Natural killer cell treated with Interleukin-12 subunit alpha and Interleukin-12 subunit beta and Interleukin-15 and Interleukin-18, amount 100 ng/mL, for 72 hours (primary cell): ENCODE results near the gene AGER. TPM values are rescaled to one million over a fixed set of nuclear protein-coding genes. Genes with fewer than 3 reads are reported as not detected.

Source experiments
- ATAC-seq, 2 donors: fragments of 150-1000 bp; cut with Tn5 transposase in 1 of 2; sonication (Bioruptor Pico), chemical (Tn5 transposase) in 1 of 2; 2 replicates each; pipeline ENCODE4 v1.10.0; 2021
- DNase-seq: peaks from one replicate; pipeline ENCODE4 v3.0.0; 2022; ENCODE audit warnings: low spot score
- H3K27ac Mint-ChIP-seq, 2 donors: 1 replicate in 1 of 2; 2 replicates in 1 of 2; pipeline ENCODE4 v1.8.0; 2022; ENCODE audit warnings: mixed read lengths in 2 of 2, mild to moderate bottlenecking in 1 of 2, moderate library complexity in 1 of 2
- H3K27me3 Mint-ChIP-seq, 2 donors: 1 replicate in 1 of 2; 2 replicates in 1 of 2; pipeline ENCODE4 v1.8.0; 2022; ENCODE audit warnings: mixed read lengths in 2 of 2
- H3K36me3 Mint-ChIP-seq: one replicate; pipeline ENCODE4 v1.8.0; 2022; ENCODE audit warnings: mixed read lengths
- H3K4me1 Mint-ChIP-seq, 2 donors: 1 replicate in 1 of 2; 2 replicates in 1 of 2; pipeline ENCODE4 v1.8.0; 2022; ENCODE audit warnings: low read depth in 2 of 2, mixed read lengths in 2 of 2, mild to moderate bottlenecking in 1 of 2
- H3K4me3 Mint-ChIP-seq: one replicate; pipeline ENCODE4 v1.8.0; 2022; ENCODE audit warnings: mixed read lengths
- H3K9me3 Mint-ChIP-seq: 2 replicates; pipeline ENCODE4 v1.8.0; 2022; ENCODE audit warnings: mixed read lengths
- total RNA-seq, 2 donors: library from RNA; stranded (reverse); gene quantifications; one replicate each; pipeline ENCODE4 v1.2.3, GENCODE V29; 2022

The AGER gene
- total RNA-seq = 10 to 100 TPM; 15.0 to 29.7 TPM

DNA sequence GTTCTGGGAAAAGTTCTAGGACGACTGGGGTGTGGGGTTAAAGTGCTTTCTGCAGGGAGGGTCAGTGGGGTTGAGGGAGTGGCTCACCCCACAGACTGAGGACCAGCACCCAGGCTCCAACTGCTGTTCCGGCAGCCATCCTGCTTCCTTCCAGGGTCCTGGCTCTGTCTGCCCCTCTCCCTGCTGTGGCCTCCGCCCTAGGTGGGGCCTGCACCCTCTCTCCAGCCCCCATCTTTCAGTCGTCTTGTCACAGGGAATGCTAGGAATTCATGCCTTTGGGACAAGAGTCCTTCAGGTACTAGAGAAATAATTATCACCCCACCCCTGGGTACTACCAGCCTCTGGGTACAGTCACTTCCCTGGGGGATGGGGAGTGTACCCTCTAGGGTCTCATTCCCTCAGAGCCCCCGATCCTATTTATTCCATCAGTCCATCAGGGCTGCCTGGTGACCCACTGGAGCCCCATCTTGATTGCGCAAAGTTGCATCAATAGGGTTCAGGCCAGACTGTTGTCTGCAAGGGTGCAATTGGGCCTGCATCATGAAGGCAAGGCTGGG lies at the start of gene AGER:
AGER (minus strand) TSS at position 170 of the 557 bp plus-strand sequence; CDS start at position 139, 31 bp downstream.
- Mint-ChIP-seq H3K27me3 (no peaks in the 10 kb centered on the region), H3K9me3 (no peaks in the 10 kb centered on the region), H3K27ac (peak within 1 kb of the TSS; percentile 96 to 98), H3K4me1 (peaks cover 40 to 44% of the 10 kb centered on the region in 2 donors), H3K36me3 (peaks cover 20% of the 10 kb centered on the region), H3K4me3 (no peak within 1 kb of the TSS)
- no peak for ATAC-seq
- no peak for DNase-seq

DNA sequence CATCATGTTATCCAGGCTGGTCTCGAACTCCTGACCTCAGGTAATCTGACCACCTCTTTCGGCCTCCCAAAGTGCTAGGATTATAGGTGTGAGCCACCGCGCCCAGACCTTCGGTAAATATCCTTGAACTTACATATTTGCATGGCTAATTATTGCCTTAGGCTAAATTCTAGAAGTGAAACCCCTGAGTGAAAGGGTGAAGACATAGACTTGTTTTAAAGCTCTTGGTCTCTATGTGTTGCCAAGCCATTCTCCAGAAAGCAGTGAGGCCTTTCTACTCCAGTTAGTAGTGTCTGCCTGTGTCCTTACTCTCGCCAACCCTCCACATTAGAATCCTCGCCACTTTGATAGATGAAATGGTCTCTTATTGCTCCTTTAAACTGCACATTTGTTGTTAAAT lies 42.4 kb upstream of the AGER start:
- Mint-ChIP-seq H3K4me3 (no peak overlapping the region), H3K4me1 (no peaks in the 10 kb centered on the region), H3K27ac (no peak overlapping the region), H3K36me3 (no peaks in the 10 kb centered on the region), H3K27me3 (no peaks in the 10 kb centered on the region), H3K9me3 (no peaks in the 10 kb centered on the region)
- no peak for DNase-seq
- no peak for ATAC-seq

DNA sequence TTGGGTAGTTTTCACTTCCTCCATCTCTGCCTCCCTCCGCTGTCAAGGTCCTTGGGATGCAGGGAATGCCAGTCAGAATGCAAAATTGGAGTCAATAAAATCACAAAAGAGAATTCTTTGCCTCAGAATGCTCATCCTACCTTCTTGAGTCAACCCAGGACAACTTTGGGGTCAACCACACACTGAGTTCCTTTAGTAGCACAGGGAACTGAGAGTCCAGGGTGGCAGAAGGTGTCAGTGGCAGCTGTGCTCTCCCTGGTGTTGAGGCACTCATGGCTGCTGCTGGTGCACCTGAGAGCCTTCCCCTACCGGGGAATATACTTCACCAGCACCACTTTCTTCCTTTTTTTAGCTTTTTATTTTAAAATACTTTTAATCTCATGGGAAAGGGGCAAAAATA lies 40.6 kb upstream of the AGER start:
- no peak for ATAC-seq
- H3K4me3 Mint-ChIP-seq = no peak overlapping the region
- no peaks in the 10 kb centered on the region for H3K36me3 Mint-ChIP-seq
- no peak overlapping the region for H3K27ac Mint-ChIP-seq
- no peak for DNase-seq
- H3K27me3 Mint-ChIP-seq = no peaks in the 10 kb centered on the region
- H3K9me3 Mint-ChIP-seq = no peaks in the 10 kb centered on the region
- no peaks in the 10 kb centered on the region for H3K4me1 Mint-ChIP-seq

DNA sequence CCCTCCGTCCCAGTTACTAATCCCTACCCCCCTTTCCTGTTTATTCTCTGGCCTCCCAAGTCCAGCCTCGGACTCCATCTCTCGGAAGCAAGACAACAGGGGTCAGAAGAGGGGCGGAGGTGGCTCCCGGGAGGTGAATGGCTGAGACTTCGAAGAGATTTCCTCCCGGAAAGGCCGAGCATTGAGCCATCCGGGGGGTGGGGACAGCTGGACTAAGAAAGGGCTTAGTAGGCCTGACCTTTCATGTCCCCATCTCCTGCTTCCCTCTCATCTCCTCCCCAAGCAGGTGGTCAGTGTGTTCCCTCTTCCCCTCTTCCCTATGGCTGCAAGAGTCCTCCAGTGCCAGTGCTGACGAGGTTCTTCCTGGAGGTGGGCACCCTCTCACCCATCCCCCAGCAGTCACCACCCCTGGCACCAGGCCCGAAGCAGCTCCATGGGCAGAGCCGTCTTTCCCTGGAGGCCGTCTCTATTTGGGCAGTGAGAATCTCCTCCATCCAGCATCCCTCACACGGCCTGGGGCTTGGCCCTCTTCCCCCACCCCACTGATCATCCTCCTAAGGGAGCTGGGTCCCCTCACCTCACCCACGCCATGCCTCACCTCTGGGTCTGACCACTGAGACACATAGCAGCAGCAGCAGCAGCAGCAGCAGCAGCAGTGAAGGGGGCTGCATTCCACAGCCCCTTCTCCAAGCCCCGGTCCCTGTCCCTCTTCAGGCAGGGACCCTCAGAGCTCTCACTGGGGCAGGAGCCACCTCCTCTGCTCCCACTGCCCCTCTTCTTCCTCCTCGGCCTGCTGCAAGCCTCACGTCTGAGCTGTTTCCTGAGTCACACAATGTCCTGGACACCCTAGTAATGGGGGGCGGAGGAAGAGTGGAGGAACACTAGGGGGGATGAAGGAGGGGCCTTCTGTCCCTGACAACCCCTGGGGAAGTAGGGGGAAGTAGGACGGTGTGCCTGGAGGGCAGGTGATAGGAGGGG lies 39.5 kb upstream of the AGER start, which contains the start of gene NOTCH4:
NOTCH4 (minus strand) TSS at position 810 of the 978 bp plus-strand sequence; CDS start at position 671, 139 bp downstream.
- H3K4me1 Mint-ChIP-seq = no peaks in the 10 kb centered on the region
- H3K27ac Mint-ChIP-seq = no peak within 1 kb of the TSS
- no peak within 1 kb of the TSS for H3K4me3 Mint-ChIP-seq
- H3K27me3 Mint-ChIP-seq = no peaks in the 10 kb centered on the region
- ATAC-seq = no peak
- no peak for DNase-seq
- no peaks in the 10 kb centered on the region for H3K9me3 Mint-ChIP-seq
- H3K36me3 Mint-ChIP-seq = no peaks in the 10 kb centered on the region

DNA sequence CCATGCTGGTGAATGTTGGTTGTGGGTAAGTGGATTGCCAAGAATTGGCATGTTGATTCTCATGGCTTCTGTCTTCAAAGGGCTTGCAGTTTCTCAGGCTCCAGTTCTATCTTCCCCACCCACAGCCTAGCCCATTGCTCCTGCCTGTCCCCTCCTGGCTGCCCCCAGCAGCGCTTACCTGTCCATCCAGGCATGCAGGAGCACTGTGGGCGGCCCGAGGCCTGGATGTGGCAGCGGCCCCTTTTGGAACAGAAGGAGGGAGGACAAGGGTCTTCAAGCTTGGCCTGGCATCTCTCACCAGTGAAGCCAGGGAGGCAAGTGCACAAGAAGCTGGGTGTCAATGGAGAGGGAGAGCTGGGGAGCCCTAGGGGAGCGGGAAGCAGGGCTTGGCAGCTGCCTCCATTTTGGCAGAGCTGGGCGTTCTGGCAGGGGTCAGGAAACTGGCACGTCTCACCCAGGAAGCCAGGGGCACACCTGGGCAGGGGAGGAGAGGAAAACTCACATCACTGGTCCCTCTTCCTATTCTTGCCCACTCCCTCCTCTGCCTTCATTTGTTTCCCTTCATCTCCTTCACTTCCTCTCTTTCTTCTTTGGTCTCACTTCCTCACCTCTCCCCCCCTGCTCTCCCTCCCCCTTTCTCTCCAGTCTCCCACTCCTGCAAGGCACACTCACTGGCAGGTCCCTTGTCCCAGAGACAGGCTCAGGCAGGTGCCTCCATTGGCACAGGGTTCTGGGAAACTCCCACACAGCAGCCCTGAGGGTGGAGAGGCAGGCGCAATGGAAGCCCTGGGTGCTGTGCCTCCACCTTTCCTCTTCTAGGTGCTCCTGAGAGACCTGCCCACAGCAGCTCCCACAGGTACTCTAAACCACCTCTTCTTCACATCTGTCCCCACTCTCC lies 38.5 kb upstream of the AGER start:
- H3K36me3 Mint-ChIP-seq = no peaks in the 10 kb centered on the region
- H3K4me1 Mint-ChIP-seq = no peaks in the 10 kb centered on the region
- H3K4me3 Mint-ChIP-seq = no peak overlapping the region
- ATAC-seq (no peak), DNase-seq (no peak)
- no peak overlapping the region for H3K27ac Mint-ChIP-seq
- no peaks in the 10 kb centered on the region for H3K9me3 Mint-ChIP-seq
- peaks cover 0 to 2% of the 10 kb centered on the region in 2 donors for H3K27me3 Mint-ChIP-seq

DNA sequence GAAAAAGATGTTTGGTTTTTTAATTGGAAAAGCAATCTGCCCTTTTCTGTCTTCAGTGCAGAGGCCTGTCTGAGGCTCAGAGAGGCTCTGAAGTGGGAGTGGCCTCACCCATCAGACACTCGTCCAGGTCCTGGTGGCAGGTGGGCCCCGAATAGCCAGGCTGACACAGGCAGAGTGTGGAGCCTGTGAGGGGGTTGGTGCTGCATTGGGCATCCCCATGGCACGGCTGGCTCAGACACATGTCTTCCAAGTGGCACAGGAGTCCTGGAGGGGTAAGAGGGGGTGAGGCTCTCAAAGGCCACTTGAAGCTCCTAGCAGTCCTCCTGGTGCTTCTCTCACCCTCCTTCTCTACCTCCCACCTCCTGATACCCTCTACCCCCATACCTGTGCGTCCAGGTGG lies 36.0 kb upstream of the AGER start:
- Mint-ChIP-seq H3K27ac (no peak overlapping the region), H3K27me3 (peaks cover 0 to 3% of the 10 kb centered on the region in 2 donors), H3K4me1 (peaks cover 0 to 4% of the 10 kb centered on the region in 2 donors), H3K36me3 (no peaks in the 10 kb centered on the region), H3K4me3 (no peak overlapping the region), H3K9me3 (no peaks in the 10 kb centered on the region)
- no peak for ATAC-seq
- DNase-seq = no peak

DNA sequence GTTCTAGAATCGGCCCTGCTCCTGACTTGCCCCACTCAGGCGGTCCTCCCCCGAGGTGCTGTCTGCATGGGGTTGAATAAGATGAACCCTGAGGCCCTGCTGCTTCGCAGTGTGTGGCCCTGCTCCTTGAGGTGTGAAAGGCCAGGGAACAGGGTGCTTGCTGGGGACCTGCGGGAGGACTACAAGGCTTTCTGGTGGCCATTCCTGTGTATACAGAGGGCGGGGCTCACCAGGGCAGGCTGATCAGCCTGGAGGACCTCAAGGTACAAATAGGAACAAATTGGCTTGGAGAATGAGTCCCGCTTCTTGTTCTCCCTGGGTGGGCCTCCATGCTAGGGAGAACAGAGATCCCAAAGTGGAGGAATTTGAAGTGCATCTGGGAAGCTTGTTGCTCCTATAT lies 34.1 kb upstream of the AGER start:
- Mint-ChIP-seq H3K4me1 (peaks cover 0 to 4% of the 10 kb centered on the region in 2 donors), H3K27me3 (peaks cover 0 to 3% of the 10 kb centered on the region in 2 donors)
- no peak for ATAC-seq

DNA sequence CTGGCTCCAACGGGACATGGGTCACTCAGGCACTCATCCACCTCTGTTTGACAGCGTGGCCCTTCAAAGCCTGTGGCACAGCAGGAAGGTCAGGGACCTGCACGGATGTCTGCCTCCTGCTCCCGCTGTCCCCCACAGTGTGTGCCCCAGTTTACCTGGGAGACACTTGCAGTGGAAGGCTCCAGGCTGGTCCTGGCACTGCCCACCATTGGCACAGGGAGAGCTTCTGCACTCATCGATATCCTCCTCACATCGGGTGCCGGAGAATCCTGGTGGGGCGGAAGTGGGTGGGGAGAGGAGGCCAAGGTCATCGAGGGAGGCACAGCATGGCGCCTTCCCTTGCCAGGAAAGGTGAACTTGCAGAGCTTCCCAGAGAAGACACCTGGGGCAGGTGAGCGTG lies 32.9 kb upstream of the AGER start:
- Mint-ChIP-seq H3K9me3 (no peaks in the 10 kb centered on the region), H3K4me3 (no peak overlapping the region), H3K27me3 (peaks cover 0 to 3% of the 10 kb centered on the region in 2 donors), H3K27ac (no peak overlapping the region), H3K36me3 (no peaks in the 10 kb centered on the region), H3K4me1 (peaks cover 0 to 10% of the 10 kb centered on the region in 2 donors)
- ATAC-seq = no peak
- no peak for DNase-seq

More for the DNA sequence above, 34.1 kb upstream of the AGER start:
- no peaks in the 10 kb centered on the region for H3K9me3 Mint-ChIP-seq
- no peak for DNase-seq
- H3K4me3 Mint-ChIP-seq = no peak overlapping the region
- no peaks in the 10 kb centered on the region for H3K36me3 Mint-ChIP-seq
- no peak overlapping the region for H3K27ac Mint-ChIP-seq

DNA sequence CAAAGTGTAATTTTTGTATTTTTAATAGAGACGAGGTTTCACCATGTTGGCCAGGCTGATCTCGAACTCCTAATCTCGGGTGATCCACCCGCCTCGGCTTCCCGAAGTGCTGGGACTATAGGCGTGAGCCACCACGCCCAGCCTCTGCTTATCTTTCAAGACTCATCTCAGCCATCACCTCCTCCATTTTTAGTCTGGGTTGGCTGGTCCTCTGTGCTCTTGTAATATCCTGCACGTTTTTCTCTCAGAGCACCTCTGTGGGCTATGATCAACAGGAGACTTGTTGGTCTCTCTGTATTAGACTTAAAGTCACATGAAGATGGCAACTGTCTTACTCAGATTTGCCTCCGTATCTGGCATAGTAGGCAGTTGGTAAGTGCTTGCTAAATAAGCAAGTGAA lies 32.2 kb upstream of the AGER start:
- no peak for DNase-seq
- H3K4me1 Mint-ChIP-seq = peaks cover 0 to 13% of the 10 kb centered on the region in 2 donors
- no peaks in the 10 kb centered on the region for H3K9me3 Mint-ChIP-seq
- no peak overlapping the region for H3K4me3 Mint-ChIP-seq
- no peaks in the 10 kb centered on the region for H3K36me3 Mint-ChIP-seq
- H3K27ac Mint-ChIP-seq = no peak overlapping the region
- H3K27me3 Mint-ChIP-seq = peaks cover 0 to 3% of the 10 kb centered on the region in 2 donors
- ATAC-seq = no peak

DNA sequence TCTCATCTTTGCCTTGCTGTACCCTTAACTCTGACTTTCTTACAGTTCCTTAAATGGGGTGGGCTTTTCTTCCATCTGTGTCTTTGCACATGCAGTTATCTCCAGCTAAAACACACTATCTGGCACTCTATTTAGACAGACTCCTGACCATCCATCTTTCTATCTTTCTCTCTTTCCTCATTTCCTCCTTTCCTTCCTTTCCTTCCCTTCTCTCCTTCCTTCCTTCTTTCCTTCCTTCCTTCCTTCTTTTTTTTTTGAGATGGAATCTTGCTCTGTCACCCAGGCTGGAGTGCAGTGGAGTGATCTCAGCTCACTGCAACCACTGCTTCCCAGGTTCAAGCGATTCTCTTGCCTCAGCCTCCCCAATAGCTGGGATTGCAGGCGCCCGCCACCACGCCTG lies 31.6 kb upstream of the AGER start:
- Mint-ChIP-seq H3K4me3 (no peak overlapping the region), H3K27ac (no peak overlapping the region), H3K27me3 (peaks cover 0 to 3% of the 10 kb centered on the region in 2 donors), H3K9me3 (no peaks in the 10 kb centered on the region), H3K4me1 (peaks cover 0 to 13% of the 10 kb centered on the region in 2 donors), H3K36me3 (no peaks in the 10 kb centered on the region)
- DNase-seq (no peak), ATAC-seq (no peak)

DNA sequence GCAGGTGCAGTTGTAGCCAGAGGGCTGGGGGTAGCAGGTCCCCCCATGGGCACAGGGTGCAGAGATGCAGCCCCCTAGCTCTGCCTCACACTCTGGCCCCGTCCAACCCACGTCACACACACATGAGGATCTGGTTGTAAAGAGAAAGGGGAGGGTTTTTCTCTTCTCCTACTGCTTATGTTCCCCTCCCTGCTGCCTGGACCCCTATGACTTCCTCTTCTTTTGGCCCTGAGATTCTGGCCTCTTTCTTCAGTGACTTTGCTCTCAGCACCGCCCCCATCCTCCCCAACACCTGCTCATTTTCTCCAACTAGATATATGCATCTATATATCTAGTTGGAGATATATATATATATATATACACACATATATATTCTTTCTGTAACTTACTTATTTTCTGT lies 30.1 kb upstream of the AGER start:
- Mint-ChIP-seq H3K27ac (no peak overlapping the region), H3K9me3 (no peaks in the 10 kb centered on the region), H3K27me3 (peaks cover 0 to 3% of the 10 kb centered on the region in 2 donors), H3K4me3 (no peak overlapping the region), H3K4me1 (peaks cover 0 to 13% of the 10 kb centered on the region in 2 donors), H3K36me3 (no peaks in the 10 kb centered on the region)
- no peak for DNase-seq
- no peak for ATAC-seq

DNA sequence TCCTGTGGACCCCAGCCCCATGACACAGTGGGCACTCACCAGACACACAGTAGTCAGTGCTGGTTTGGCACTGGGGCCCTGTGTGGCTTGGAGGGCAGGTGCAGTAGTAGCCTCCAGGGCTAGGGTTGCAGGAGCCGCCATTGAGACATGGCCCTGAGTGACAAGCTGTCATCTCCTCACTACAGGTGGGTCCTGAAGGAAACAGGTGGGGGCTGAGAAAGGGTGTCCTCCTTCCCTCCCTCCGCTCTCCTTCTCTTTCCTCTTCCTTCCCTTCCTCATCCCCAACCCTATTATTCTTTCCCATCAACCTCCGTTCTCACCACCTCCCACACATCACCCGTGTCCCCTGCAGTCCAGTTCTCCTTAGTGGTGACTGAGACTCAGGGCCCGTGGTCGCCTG lies 29.6 kb upstream of the AGER start:
- Mint-ChIP-seq H3K27me3 (peaks cover 0 to 3% of the 10 kb centered on the region in 2 donors), H3K9me3 (no peaks in the 10 kb centered on the region), H3K36me3 (no peaks in the 10 kb centered on the region), H3K4me1 (peaks cover 0 to 13% of the 10 kb centered on the region in 2 donors), H3K27ac (no peak overlapping the region), H3K4me3 (no peak overlapping the region)
- no peak for ATAC-seq
- DNase-seq = no peak

DNA sequence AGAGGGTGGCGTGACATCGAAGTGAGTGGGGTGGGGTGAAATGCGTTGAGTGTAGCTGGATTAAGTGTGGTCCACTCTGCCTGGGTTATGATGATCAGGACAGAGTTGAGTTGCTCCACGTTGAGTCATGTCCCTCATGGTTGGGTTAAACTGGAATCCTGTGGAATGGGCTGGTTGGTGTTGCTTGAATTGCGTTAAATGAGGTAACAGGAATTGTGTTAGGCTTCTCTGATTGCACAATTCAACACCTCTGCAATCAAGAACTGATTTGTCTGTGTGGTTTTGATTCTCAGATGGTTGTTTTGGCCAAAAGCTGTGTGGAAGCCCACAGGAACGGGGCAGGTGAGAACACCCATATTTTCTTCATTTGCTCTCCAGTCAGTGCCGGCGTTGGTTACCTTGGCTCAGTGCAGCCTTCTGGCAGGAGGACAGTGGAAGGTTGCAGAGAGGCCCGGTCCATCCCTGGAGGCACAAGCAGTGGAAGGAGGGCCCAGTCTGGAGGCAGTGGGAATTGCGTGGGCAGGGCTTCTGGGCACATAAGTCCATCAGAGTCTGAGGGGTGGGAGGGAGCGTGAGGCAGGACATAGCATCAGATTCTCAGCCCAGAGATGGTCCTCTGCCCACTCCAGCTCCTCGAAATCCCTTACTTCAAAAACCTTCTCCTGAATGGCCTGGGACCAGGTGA lies 28.2 kb upstream of the AGER start:
- Mint-ChIP-seq H3K4me1 (peaks cover 0 to 13% of the 10 kb centered on the region in 2 donors), H3K9me3 (no peaks in the 10 kb centered on the region), H3K4me3 (no peak overlapping the region), H3K27ac (no peak overlapping the region), H3K36me3 (no peaks in the 10 kb centered on the region), H3K27me3 (no peaks in the 10 kb centered on the region)
- ATAC-seq = peak in 1 of 2 donors; percentile 26
- no peak for DNase-seq
